HG02885 (cell line): ENCODE measurements around the gene ATP8A2.
"Not testable (repeated sequence)": the region's sequence is repeated elsewhere in the genome, so short reads cannot be mapped to it uniquely, and the experiment has no call there.

Source experiments
- ATAC-seq: cut with Tn5 transposase; IDR thresholded peaks from one replicate; pipeline ENCODE4 v1.9.1; 2021; ENCODE audit warnings: mild to moderate bottlenecking; ENCODE audit not compliant: unreplicated experiment, poor library complexity

ATP8A2 gene

GRCh38 chr13:26069642-26070041 is 697.9 kb downstream of the ATP8A2 start:
- not testable (repeated sequence) for ATAC-seq

- no peak for ATAC-seq
These were observed 699.9 kb downstream of the ATP8A2 start for GRCh38 chr13:26071691-26072090.

GRCh38 chr13:26072335-26072734 is 700.6 kb downstream of the ATP8A2 start:
- ATAC-seq: not testable (repeated sequence)

- ATAC-seq: no peak
These were observed 702.9 kb downstream of the ATP8A2 start for GRCh38 chr13:26074706-26075105.
